ENCODE measurements around the gene LIPI. TPM values are rescaled to one million over a fixed set of nuclear protein-coding genes. Genes with fewer than 3 reads are reported as not detected.
"Not testable (repeated sequence)": the region's sequence is repeated elsewhere in the genome, so short reads cannot be mapped to it uniquely, and the experiment has no call there.

Gene LIPI
- total RNA-seq, 6 donors from 2014 or later: not detected

- no peak overlapping the region for H3K27ac ChIP-seq
- no peak overlapping the region for H3K4me3 ChIP-seq
- H3K4me1 ChIP-seq: no peaks in the 10 kb centered on the region
- ATAC-seq (ENCODE audit: low FRiP score in 2 of 2) (no peak), DNase-seq (peak; percentile 11 to 36)
- no peaks in the 10 kb centered on the region for H3K27me3 ChIP-seq
- H3K36me3 ChIP-seq: no peaks in the 10 kb centered on the region
- TF ChIP-seq EP300 (IDR thresholded peaks at IDR 0.05) (no peak), CTCF (IDR thresholded peaks at IDR 0.05) (peak in 3 of 6 experiments; percentile 25 to 37 (median 36)), POLR2A (IDR thresholded peaks at IDR 0.05) (no peak), POLR2AphosphoS5 (IDR thresholded peaks at IDR 0.05) (no peak)
- H3K9me3 ChIP-seq: no peaks in the 10 kb centered on the region
- 39 to 51% methylated on average over 4 of the region's 4 CpGs for WGBS, 2 donors
These were observed 90.5 kb downstream of the LIPI start for GRCh38 chr21:14120091-14120734.

GRCh38 chr21:14119038-14119437, 91.7 kb downstream of the LIPI start:
- Histone ChIP-seq H3K4me3 (no peak overlapping the region), H3K9me3 (no peaks in the 10 kb centered on the region), H3K36me3 (no peaks in the 10 kb centered on the region), H3K27me3 (no peaks in the 10 kb centered on the region), H3K4me1 (no peaks in the 10 kb centered on the region), H3K27ac (no peak overlapping the region)
- no peak for DNase-seq
- 67 to 84% methylated on average over 3 of the region's 3 CpGs for WGBS, 2 donors
- TF ChIP-seq POLR2AphosphoS5 (IDR thresholded peaks at IDR 0.05): no peak
- TF ChIP-seq EP300 (IDR thresholded peaks at IDR 0.05): no peak
- TF ChIP-seq CTCF (IDR thresholded peaks at IDR 0.05): no peak
- TF ChIP-seq POLR2A (IDR thresholded peaks at IDR 0.05): no peak
- no peak for ATAC-seq (ENCODE audit: low FRiP score in 2 of 2)

GRCh38 chr21:14116080-14116481, 94.7 kb downstream of the LIPI start:
- TF ChIP-seq EP300 (IDR thresholded peaks at IDR 0.05): no peak
- TF ChIP-seq POLR2AphosphoS5 (IDR thresholded peaks at IDR 0.05): no peak
- no peak for TF ChIP-seq CTCF (IDR thresholded peaks at IDR 0.05)
- no peak for TF ChIP-seq POLR2A (IDR thresholded peaks at IDR 0.05)
- Histone ChIP-seq H3K9me3 (no peaks in the 10 kb centered on the region), H3K27ac (no peak overlapping the region), H3K36me3 (no peaks in the 10 kb centered on the region), H3K4me3 (no peak overlapping the region), H3K27me3 (no peaks in the 10 kb centered on the region), H3K4me1 (no peaks in the 10 kb centered on the region)
- DNase-seq: no peak
- WGBS, 2 donors: 91 to 96% methylated on average over 6 of the region's 6 CpGs
- no peak for ATAC-seq (ENCODE audit: low FRiP score in 2 of 2)

- TF ChIP-seq POLR2AphosphoS5 (IDR thresholded peaks at IDR 0.05) (no peak), CTCF (IDR thresholded peaks at IDR 0.05) (no peak), POLR2A (IDR thresholded peaks at IDR 0.05) (no peak)
- Histone ChIP-seq H3K4me3 (no peak overlapping the region), H3K27me3 (no peaks in the 10 kb centered on the region), H3K27ac (no peak overlapping the region), H3K36me3 (no peaks in the 10 kb centered on the region), H3K4me1 (no peaks in the 10 kb centered on the region), H3K9me3 (no peaks in the 10 kb centered on the region)
- WGBS, 2 donors: 77 to 88% methylated on average over 3 to 7 of the region's 7 CpGs
- ATAC-seq (ENCODE audit: low FRiP score in 2 of 2): no peak
- DNase-seq: no peak
These were observed 95.1 kb downstream of the LIPI start for GRCh38 chr21:14115646-14116045.

- H3K36me3 ChIP-seq: no peaks in the 10 kb centered on the region
- TF ChIP-seq CTCF (IDR thresholded peaks at IDR 0.05): no peak
- TF ChIP-seq POLR2AphosphoS5 (IDR thresholded peaks at IDR 0.05): no peak
- no peak for TF ChIP-seq EP300 (IDR thresholded peaks at IDR 0.05)
- no peak for TF ChIP-seq POLR2A (IDR thresholded peaks at IDR 0.05)
- DNase-seq (no peak), ATAC-seq (ENCODE audit: low FRiP score in 2 of 2) (peak in 1 of 2 donors; percentile 60)
- H3K27me3 ChIP-seq: no peaks in the 10 kb centered on the region
- H3K4me1 ChIP-seq: no peaks in the 10 kb centered on the region
- no peak overlapping the region for H3K27ac ChIP-seq
- no peak overlapping the region for H3K4me3 ChIP-seq
- no peaks in the 10 kb centered on the region for H3K9me3 ChIP-seq
- 84 to 91% methylated on average over 3 of the region's 3 CpGs for WGBS, 2 donors
These were observed 96.5 kb downstream of the LIPI start for GRCh38 chr21:14114251-14114650.

GRCh38 chr21:14104564-14104963, 106.2 kb downstream of the LIPI start:
- not testable (repeated sequence) for H3K4me3 ChIP-seq; H3K36me3 ChIP-seq; H3K27me3 ChIP-seq; ATAC-seq (ENCODE audit: low FRiP score in 2 of 2); DNase-seq; H3K9me3 ChIP-seq; H3K27ac ChIP-seq; H3K4me1 ChIP-seq
- WGBS, 2 donors: 94% methylated on average over 4 of the region's 4 CpGs

Data from upper lobe of left lung (tissue), 6 donors.